ENCODE data around the gene AKR7A2. TPM values are rescaled to one million over a fixed set of nuclear protein-coding genes. Genes with fewer than 3 reads are reported as not detected.

The AKR7A2 gene
- total RNA-seq, 1 donor from 2014 or later, result 53.7 TPM

DNA sequence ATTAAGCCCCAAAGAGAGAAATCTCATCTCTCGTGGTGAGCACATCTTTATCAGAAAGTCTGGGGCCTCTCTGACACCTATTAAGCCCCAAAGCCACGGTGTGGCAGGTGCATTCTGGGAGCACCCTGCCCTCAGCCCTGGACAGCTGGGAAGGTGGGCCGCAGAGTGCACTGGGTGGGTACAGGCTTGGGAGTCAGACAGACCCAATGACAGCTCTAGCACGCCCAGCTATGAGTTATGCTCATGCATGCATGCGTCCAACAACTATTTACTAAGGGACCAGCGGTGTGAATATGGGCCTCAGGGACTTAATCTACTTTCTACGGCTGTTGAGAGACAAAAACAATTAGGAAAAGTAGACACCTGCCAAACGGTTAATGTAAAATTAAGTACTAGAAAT lies 46.8 kb upstream of the AKR7A2 start:
- intact Hi-C loops (cut with DNase I), result no loop called here
- H3K4me1 ChIP-seq, result peaks cover 0 to 3% of the 10 kb centered on the region in 2 donors
- H3K36me3 ChIP-seq, result peaks cover 32 to 38% of the 10 kb centered on the region in 2 donors

DNA sequence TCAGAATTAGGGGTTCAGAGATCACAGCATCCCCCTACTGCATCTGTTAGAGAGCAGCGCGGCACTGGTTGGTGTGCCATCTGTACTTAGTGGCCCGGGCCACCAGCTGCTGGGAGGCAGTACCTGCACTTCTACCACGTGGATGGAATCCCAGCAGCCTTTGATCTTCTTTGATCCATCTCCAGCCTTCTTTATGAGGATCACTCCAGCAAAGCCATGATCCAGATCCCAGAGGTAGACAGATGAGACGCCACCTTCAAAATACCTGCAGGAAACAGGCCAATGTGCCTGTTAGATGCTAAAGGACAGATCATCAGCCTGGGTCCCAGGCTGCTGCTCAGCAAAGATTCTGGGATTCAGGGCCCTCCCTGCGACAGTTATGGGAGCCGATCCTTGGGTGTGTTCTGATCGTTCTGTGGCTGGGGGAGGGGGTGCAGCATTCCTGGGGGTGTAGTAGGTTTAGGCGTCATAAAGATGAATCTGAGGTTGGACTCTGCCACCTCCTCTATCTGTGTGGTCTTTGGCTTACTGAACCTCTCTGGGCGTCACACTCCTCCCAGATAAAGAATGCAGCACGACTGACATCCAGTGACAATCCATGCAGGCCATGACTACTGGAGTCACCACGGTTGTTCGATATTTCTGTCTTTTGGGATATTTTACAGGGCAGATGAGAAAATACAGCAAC lies 45.5 kb upstream of the AKR7A2 start:
- Histone ChIP-seq H3K27ac (no peak overlapping the region), H3K36me3 (peaks cover 45 to 50% of the 10 kb centered on the region in 2 donors), H3K4me3 (no peak overlapping the region), H3K9me3 (no peaks in the 10 kb centered on the region), H3K27me3 (no peaks in the 10 kb centered on the region), H3K4me1 (peaks cover 0 to 3% of the 10 kb centered on the region in 2 donors)
- intact Hi-C loops (cut with DNase I), result no loop called here
- no peak for DNase-seq (ENCODE audit: low spot score in 2 of 2)
- no peak for TF ChIP-seq CTCF (IDR thresholded peaks at IDR 0.05)

More for the DNA sequence above, 46.8 kb upstream of the AKR7A2 start:
- no peak overlapping the region for H3K27ac ChIP-seq
- H3K4me3 ChIP-seq, result no peak overlapping the region
- TF ChIP-seq CTCF (IDR thresholded peaks at IDR 0.05), result no peak
- no peaks in the 10 kb centered on the region for H3K27me3 ChIP-seq
- H3K9me3 ChIP-seq, result no peaks in the 10 kb centered on the region
- no peak for DNase-seq (ENCODE audit: low spot score in 2 of 2)

GRCh38 chr1:19356266-19356665 lies 44.3 kb upstream of the AKR7A2 start:
- Histone ChIP-seq H3K27ac (no peak overlapping the region), H3K4me1 (no peaks in the 10 kb centered on the region), H3K9me3 (no peaks in the 10 kb centered on the region), H3K36me3 (peaks cover 56 to 58% of the 10 kb centered on the region in 2 donors), H3K4me3 (no peak overlapping the region), H3K27me3 (no peaks in the 10 kb centered on the region)
- intact Hi-C loops (cut with DNase I), result no loop called here
- DNase-seq (ENCODE audit: low spot score in 2 of 2), result no peak
- TF ChIP-seq CTCF (IDR thresholded peaks at IDR 0.05), result no peak

DNA sequence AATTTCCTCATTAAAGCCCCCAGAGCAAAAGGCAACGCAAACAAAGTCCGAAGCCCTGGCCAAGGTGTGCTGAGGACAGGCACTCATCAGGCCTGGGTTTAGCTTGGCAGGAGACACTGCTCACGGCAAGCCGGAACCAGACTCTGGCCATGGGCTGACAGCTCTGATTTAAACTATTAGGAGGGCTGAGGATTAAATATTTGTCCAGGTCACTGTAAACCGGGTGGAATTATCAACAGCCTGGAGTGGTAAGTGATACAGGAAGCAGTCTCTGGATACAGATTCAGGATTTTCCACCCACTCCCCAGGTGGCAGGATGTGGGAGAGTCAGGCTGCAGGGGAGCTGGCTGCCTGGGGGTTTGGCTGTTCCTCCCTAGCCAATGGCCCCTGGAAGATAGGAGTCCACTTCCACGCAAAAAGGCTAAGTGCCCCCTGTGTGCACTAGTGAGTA lies 42.6 kb upstream of the AKR7A2 start:
- TF ChIP-seq CTCF (IDR thresholded peaks at IDR 0.05), result no peak
- Histone ChIP-seq H3K4me3 (no peak overlapping the region), H3K4me1 (no peaks in the 10 kb centered on the region), H3K36me3 (peaks cover 66% of the 10 kb centered on the region in 2 donors), H3K27me3 (no peaks in the 10 kb centered on the region), H3K27ac (no peak overlapping the region), H3K9me3 (no peaks in the 10 kb centered on the region)
- DNase-seq (ENCODE audit: low spot score in 2 of 2), result no peak
- intact Hi-C loops (cut with DNase I), result no loop called here

DNA sequence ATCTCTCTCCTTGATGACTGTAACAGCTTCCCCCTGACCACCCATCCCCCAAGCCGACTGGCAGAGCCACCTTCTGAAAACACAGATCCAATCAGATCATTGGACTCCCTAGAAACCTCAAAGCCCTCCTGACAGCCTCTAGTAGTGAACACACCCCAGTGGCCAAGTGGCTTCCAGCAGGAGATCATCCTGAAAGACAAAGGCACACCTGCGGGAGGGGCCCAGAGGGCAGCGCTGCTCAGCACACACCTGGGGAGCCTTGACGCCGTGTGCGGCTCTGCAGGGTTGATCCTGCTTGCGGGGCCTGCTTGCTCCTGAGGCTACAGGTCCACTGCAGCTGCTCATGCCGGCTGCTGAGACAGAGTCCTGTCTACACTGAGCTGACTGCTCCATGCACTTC lies 41.7 kb upstream of the AKR7A2 start:
- no peak for TF ChIP-seq CTCF (IDR thresholded peaks at IDR 0.05)
- Histone ChIP-seq H3K4me1 (no peaks in the 10 kb centered on the region), H3K4me3 (no peak overlapping the region), H3K27ac (no peak overlapping the region), H3K9me3 (no peaks in the 10 kb centered on the region), H3K36me3 (peaks cover 76% of the 10 kb centered on the region in 2 donors), H3K27me3 (no peaks in the 10 kb centered on the region)
- DNase-seq (ENCODE audit: low spot score in 2 of 2), result no peak
- intact Hi-C loops (cut with DNase I), result no loop called here

Measured in ascending aorta (tissue), 2 donors.